Activated CD4-positive, CD25-positive, alpha-beta regulatory T cell treated with anti-CD3 and anti-CD28 coated beads, Interleukin-2, amount 50 U/mL, for 24 hours (primary cell): ENCODE data around the gene PCAT7.
A peak's percentile ranks its signal among the peaks of the same experiment; 100 is the strongest.
"Not testable (repeated sequence)": the region's sequence is repeated elsewhere in the genome, so short reads cannot be mapped to it uniquely, and the experiment has no call there.

ENCODE experiments used
- ATAC-seq, 2 donors: fragments of 150-1000 bp; cut with Tn5 transposase; one replicate each; pipeline ENCODE4 v1.10.0; 2021; ENCODE audit warnings: mild to moderate bottlenecking in 1 of 2, moderate library complexity in 1 of 2

PCAT7 gene

DNA sequence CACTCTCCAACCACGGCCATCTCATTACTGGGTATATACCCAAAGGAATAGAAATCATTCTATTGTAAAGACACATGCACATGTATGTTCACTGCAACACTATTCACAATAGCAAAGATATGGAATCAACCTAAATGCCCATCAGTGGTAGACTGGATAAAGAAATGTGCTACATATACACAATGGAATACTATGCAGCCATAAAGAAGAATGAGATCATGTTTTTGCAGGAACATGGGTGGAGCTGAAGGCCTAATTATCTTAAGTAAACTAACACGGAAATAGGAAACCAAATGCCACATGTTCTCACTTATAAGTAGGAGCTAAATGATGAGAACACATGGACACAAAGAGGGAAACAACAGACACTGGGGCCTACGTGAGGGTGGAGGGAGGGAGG, 9.4 kb downstream of the PCAT7 start:
- ATAC-seq, result not testable (repeated sequence)

DNA sequence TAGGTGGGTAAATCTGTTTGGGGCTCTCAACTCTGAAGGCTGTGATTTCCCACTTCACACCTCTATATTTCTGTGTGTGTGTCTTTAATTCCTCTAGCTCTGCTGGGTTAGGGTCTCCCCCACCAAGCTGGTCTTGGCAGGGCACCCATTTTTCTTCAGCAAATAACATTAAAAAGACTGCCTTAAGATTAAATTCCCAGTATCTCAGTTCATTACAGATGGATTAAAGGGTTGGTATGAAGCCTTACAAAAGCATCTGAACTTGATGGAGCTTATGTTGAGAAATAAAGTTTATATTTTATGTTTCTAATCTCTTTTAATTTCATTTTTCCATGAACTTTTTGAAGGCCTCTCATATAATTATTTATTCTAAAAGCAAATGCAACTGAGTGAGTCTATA, 11.7 kb downstream of the PCAT7 start:
- no peak for ATAC-seq

DNA sequence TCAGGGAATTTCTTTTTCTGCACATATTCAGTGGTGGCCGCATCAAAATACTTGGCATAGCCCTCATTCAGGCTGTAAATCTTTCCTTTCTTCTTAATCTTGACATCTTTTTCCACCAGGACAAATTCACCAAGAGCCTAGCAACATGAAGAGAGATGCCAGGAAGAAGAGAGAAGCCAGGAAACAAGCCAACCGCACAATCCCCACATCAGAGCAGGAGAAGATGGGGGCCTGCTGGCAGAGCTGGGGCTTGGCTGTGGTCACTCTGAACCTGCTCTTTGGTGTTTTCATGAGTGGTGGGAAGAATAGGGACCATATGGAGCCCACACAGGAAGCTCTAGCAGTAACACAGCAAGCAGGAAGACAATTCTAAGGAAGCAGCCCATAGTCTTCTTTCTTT, 12.4 kb downstream of the PCAT7 start:
- no peak for ATAC-seq

DNA sequence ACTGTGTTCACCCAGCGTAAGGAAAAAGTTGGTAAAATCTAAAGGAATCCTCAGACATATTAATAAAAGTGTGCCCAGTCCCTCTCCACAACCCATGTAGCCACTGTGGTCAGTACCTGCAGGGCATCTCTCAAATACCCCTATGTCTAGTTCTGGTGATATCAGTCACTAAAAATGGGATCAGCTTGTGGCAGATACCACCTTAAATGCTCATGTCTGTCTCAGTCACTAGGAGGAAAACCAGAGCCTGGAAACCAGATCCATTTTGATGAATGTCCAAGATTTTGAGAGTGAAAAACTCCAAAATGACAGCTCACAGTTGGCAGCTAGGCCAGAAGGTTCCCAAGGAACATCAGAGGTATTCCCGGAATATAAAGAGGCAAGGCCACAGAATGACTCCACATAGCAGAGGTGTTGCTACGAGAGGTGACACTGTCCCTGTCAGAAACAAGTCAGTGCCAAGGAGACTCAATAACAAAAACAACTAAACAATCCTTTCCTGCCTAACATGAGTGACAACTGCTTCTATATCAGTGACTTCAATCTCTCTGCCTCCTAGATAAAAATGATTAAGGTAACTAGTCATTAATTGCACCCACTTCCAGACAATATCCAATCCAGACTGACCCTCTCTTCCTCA, 13.5 kb downstream of the PCAT7 start:
- ATAC-seq, result no peak

DNA sequence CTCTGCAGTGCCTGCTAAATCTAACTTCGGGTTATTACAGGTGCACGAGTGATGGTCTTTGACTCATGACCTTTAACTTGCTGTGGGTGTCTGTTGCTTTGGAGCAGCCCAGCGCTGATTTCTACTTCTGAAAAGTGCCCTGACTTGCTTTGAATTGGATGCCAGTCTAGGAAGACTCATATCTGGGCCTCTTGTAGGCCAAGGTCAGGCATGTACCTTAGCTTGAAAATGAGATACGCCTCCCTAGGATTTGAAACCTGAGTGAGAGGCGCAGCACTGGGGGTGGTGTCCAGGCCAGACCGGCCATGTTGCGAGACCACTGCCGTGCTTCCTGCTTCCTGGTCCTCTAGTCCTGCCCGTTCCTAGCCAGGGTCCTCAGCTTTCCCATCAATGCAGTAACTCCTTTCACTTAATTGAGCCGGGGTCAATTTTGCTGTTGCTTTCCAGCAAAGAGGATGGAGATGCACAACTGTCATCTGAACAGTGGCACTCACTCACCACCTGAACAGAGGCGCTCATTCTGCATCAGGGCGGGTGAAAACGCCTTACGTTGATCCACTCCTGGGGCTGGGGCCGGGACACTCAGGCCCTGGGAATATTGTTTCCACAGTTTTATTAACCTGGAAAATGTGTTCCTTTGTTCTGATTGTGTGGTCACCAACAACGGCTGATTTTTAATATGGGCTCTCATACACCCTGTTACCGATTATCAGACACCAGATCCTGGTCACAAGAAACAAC, 14.3 kb downstream of the PCAT7 start:
- ATAC-seq, result no peak

DNA sequence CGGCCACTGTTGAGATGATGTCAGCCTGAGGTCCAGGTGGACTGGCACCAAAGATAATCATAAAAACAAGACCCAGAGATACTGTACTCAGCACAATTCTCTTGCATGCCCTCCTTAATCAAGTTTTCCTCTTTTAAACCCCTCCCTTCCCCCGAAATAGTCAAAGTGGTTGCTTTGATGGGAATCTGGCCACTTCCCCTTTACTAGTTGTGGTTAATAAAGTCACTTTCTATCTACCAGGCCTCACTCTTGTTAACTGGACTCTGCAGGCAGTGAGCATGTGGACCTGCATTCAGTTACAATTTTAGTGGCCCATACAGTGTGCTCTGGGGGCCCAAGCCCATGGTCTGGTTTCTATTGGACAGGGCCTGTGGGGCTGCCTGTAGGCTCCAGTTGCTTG, 21.2 kb downstream of the PCAT7 start:
- no peak for ATAC-seq

DNA sequence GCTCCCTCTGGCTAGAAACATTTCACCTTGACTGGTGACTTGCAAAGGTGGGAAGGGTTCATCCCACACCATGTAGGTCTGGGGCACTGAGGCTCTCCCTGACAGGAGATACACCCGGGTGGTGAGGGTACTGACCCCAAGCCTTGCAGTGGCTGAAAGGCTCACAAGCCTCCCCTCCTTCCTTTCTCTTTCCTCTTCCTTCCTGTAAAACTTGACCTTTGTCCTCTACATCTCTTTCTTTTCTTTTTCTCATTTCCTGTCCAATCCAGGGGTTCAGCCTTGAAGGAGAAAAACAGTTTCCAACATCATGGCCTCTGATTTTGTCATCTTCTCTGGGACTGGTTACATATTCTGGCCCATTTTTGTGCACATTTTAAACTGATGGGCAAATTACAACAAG, 22.2 kb downstream of the PCAT7 start:
- ATAC-seq, result no peak

DNA sequence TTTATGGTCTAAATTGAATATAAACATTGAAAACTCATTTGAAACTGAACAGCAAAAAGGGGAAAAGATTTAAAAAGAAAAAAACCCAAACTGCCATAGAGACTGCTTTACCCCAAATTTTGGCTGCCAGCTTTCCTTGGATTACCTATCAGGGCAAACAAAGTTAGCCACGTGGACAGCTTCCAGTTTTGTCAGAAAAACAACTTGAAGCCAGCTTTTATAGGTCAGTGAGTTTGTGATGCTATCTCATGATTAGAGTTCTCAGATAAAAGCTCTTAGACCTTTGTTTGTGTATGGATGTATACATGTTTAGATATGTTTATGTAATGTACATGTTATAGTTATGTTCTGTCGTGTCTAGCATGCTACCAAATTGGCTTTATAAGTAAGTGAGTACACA, 22.7 kb downstream of the PCAT7 start:
- ATAC-seq, result no peak

DNA sequence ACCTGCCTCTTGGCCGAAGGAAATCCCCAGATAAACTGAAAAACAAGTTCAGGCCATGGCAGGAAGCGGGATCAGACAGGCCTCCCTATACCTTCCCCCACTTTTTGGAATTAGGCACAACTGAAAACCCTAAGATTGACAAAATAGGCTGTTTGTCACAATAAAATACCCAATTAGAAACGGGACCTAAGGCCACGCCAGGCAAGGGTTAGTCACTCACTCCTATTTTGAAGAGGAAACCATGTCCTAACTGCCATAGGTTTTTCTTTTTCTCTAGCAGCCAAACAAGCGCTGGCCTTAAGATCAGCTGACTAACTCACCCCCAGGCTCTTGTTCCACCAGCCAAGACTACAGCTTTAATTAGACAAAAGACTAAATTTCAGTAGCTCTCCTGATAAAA, 26.8 kb downstream of the PCAT7 start:
- no peak for ATAC-seq

DNA sequence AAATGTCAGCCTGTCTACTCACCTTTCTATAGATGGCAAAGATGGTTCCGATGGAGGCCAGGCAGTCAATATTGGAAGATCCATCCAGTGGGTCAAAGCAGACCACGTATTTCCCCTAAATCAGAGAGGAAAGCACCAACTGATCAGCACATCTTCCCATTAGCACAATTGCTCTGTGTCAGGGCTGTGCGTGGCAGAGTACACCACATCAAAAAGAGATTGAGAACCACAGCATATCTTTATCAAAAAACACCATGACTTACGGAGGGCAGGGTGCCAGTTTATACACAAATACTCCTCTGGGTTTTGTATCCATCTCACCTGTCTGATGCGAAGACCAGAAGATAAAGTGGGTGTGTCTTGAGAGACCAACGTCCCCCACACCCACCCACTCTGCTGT, 29.7 kb downstream of the PCAT7 start:
- ATAC-seq, result peak in 1 of 2 donors; percentile 62

DNA sequence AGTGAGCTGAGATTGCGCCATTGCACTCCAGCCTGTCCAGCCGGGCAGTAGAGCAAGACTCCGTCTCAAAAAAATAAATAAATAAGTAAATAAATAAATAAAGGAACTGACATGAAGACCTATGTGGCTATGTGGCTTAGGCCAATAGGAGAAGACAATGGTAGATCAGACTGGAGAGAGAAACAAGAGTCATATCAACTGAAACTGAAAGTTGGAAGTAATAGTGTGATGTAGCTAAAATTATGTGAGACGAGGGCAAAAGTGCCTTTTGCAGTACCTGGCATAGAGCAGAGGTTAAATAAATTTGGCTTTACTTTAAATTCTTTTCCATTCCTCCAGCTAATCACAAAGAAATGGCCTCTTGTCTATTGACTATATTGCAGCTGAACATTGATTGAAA, 31.4 kb downstream of the PCAT7 start:
- ATAC-seq, result peak; percentile 44 to 60

DNA sequence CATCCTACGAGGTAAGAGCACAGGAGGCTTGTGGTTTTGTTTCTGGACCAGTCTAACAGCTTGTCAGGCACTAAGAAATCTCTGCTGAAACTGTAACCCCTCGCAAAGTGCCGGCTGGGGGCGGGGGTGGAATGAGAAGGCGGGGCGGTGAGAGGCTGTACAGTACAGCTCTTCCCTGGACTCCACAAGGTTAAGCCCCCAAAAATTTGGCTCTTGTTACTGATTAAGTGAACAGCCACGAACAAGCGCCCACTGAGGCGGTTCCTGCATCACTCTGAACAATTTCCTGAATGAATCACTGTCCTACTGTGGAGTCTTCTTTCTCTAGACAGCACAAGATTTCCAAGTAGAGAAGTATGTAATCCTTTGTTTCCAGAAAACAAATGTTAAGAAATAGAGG, 31.9 kb downstream of the PCAT7 start:
- no peak for ATAC-seq

DNA sequence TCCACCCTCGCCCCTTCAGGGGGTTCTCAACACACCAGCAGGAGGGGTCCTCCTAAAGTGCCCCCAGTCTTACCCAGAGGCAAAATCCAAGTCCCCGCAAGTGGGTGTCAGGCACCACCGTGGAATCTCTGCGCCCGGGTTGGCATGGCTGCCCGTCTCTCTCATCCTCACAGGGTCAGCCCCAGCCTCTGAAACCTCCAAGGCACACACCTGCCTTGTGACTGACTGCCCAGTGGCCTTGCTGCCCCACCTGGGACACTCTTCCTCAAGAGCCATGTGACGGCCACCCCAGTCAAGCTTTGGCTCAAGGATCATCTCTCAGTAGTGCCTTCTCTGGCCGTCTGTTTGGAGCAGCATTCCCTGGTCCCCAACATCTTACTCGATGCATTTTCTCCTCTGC, 33.8 kb downstream of the PCAT7 start:
- ATAC-seq, result no peak

DNA sequence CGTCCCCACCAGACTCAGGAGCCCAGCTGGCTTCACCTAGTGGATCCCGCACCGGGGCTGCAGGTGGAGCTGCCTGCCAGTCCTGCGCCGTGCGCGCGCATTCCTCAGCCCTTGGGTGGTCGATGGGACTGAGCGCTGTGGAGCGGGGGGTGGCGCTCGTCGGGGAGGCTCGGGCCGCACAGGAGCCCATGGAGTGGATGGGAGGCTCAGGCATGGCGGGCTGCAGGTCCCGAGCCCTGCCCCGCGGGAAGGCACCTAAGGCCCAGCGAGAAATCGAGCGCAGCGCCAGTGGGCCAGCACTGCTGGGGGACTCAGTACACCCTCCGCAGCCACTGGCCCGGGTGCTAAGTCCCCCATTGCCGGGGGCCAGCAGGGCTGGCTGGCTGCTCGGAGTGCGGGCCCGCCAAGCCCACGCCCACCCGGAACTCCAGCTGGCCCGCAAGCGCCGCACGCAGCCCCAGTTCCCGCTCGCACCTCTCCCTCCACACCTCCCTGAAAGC, 36.2 kb downstream of the PCAT7 start:
- ATAC-seq, result not testable (repeated sequence)

DNA sequence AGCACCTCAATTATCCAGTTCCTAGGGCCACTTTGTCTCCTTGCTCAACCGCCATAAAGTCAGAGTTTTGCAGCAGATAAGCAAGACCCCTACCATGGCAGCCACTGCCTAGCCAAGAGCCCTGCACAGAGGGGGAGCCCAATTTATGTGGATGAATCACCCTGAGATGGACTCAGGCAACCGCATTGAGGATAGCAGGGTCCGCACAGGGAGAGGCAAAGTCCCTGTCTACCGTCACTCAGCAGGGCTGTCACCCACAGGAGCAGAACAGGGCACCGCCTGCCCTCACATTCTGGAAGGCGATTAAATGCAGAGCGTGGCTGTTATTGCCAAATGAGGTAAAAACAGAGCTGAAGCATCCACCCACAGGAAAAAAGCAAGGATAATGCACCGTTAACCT, 37.0 kb downstream of the PCAT7 start:
- ATAC-seq, result no peak

DNA sequence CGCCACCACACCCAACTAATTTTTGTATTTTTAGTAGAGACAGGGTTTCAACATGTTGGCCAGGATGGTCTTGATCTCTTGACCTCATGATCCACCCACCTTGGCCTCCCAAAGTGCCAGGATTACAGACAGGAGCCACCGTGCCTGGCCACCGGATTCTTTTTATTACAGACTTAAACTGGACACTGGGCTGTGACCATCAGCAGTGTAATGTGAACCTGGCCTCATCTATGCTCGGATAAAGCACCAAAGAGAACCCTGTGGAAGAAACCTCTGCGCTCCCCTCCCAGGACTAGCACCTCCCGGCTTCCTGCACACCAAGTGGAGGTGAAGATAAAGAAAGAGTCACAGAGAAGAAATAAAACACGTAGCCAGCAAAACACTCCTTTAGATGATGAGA, 37.8 kb downstream of the PCAT7 start:
- not testable (repeated sequence) for ATAC-seq

DNA sequence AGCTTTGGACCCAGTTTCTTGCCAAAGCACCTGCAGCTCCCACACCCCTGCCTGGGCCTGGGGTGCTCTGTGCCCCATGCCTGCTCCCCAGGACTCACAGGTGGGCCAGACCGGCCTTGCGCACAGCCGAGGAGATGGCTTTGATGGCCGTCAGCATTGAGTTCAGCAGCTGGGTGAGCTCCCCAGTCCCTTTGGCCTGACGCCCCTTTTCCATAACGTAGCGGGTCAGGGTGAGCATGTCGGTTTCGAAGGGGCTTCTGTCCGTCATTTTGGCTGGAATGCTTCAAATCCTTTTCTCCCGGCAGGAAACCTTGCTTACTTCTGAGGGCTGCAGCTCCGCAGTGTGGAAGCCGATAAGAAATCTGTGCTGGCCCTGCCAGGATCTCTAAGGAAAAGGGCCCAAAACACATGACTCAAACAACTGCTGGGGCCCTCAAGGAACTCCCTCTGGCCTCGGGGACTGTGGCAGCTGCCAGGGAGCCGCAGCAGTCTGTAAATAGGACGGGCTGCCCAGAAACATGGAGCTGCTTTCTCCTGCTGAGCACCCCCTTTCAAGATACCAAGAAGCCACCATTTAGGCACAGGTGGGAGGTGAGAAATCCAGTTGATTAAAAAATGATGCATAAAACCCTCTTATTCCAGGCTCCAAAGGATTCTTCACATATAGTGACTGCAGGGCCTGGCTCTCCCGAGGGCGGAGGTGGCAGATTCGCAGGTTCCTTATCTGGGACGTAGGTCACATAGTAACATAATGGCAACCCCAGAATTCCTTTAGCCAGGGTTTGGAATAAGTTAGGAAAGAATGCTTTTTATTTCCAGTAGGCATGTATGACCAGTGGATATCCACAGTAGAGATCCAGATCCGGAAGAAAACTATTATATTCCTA, 38.8 kb downstream of the PCAT7 start, which contains the start of gene FBP2:
Gene FBP2, minus strand, starts transcription at position 366 of the 887 bp plus-strand sequence. Its CDS starts 98 bp downstream, at position 268.
- ATAC-seq, result no peak

DNA sequence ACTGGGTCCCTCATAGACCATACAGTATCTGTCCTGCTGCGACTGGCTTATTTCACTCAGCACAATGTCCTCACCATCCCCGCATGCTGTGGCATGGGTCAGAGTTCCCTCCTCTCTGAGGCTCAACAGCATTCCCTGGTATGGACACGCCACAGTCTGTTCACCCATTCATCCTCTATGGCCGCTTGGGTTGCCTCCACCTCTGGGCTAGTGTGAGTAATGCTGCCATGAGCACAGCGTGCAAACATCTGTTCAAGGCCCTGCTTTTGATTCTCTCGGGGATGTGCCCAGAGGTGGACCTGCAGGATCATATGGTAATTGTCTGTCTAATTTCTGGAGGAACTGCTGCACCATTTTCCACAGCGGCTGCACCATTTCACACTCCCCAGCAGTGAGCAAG, 44.2 kb downstream of the PCAT7 start:
- ATAC-seq, result no peak

DNA sequence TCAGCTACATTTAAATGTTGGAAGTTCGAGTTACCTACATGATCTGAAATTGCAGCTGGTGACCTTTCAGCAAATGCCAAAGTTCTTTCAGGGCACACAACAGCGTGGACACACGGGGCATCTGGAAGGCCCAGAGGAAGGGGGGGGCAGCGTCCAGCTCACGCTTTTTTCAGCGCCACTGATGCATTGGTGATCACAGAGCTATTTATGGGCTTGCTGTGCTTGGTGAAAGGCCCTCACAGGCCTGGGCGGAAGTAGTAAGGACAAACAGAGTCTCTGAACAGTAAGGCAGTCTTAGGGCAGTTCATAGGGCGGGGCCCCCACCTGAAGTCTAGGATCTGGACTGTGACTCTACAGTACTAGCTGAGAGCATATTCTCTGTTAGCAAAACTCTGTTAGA, 45.4 kb downstream of the PCAT7 start:
- ATAC-seq, result no peak

DNA sequence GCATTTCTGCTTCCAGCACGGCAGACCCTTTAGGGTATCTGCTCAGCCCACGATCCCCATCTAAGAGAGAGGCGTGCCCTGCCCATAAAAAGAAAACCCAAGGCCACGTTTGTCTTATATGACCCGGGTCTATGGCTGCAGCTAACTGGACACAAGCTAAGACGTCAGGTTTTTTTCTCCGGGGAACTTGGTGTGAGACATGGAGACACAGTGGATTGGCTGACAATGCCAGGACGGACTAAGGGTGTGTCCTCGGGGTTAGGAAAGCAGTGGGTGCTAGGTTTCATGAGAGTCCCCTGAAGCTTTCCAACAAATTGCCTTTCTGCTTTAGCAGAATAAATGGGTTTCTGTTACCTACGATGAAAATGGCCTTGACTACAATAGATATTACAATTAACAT, 45.8 kb downstream of the PCAT7 start:
- no peak for ATAC-seq

DNA sequence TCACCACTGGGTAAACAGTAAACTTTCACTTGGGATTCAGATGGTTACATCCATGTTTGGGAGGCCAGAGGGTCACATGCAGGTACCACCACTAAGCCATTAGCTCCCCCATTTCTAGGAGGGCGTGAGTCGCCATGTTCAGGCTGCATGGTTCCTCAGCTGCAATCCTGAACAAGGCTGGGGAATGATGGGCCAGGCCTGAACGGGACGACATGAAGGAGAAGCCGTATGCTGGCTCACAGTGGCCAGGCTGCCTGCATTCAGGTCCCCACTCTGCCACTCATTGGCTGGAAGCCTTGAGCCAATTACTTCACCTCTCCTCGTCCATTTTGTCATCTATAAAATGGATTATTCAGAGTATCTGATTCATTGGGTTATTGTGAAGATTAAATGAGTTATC, 47.8 kb downstream of the PCAT7 start:
- no peak for ATAC-seq

DNA sequence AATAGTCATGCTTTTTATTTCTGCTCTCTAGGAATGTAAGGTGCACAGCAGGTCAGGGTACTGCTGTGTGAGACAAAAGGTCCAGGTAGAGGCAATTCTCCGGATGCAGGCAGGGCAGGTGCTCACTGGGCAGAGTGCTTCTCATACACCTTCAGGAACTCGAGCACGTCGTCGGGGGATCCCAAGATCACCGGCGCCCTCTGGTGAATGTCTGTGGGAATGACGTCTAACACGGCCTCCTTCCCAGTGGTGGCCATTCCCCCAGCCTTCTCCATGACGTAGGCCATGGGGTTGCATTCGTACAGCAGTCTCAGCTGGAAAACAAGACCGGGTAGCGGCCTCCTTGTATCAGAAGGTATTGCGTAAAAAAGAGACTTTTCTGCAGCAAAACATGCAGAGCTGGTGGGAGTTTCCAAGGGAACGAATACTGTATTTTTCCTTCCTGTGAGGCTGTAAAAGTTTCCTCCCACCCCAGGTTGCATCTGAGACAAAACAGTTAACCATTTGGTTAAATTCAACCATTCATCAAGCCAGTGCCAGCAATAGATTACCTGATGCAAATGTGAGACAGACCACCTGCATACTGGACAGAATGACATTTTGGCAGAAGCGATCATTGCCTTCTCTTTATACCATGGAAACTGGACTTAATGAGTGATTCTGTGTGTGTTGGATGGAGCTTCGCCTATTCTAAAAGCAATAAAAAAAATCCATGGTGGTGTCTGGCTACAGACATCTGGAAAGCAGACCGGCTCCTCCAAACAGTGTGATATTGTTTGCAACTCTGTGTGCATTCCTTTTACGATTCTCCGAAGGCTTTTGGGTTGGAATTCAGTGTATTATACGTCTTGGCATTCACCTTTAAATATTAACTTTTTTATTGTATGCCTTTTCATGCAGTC, 48.6 kb downstream of the PCAT7 start:
- peak in 1 of 2 donors; percentile 81 for ATAC-seq
